DOHH2 (cell line): ENCODE results near the gene CCM2.

ENCODE experiments used
- EZH2phosphoT487 ChIP-seq: fragments of 200-600 bp; sonication (generic); IDR thresholded peaks from 2 replicates; pipeline ENCODE4 v1.6.1; 2017; ENCODE audit warnings: borderline replicate concordance, mild to moderate bottlenecking, antibody characterized with exemption, low read length, moderate library complexity, mixed read lengths
- TF ChIP-seq, protein P1 (sequence below): fragments of 200-600 bp; sonication (generic); IDR thresholded peaks from one replicate; pipeline ENCODE4 v1.5.1; 2014; ENCODE audit warnings: antibody characterized with exemption, mild to moderate bottlenecking, low read depth, low read length; ENCODE audit not compliant: poor library complexity, severe bottlenecking

GRCh38 chr7:45123913-45124710, 124.1 kb downstream of the CCM2 start:
- TF ChIP-seq, protein P1, sequence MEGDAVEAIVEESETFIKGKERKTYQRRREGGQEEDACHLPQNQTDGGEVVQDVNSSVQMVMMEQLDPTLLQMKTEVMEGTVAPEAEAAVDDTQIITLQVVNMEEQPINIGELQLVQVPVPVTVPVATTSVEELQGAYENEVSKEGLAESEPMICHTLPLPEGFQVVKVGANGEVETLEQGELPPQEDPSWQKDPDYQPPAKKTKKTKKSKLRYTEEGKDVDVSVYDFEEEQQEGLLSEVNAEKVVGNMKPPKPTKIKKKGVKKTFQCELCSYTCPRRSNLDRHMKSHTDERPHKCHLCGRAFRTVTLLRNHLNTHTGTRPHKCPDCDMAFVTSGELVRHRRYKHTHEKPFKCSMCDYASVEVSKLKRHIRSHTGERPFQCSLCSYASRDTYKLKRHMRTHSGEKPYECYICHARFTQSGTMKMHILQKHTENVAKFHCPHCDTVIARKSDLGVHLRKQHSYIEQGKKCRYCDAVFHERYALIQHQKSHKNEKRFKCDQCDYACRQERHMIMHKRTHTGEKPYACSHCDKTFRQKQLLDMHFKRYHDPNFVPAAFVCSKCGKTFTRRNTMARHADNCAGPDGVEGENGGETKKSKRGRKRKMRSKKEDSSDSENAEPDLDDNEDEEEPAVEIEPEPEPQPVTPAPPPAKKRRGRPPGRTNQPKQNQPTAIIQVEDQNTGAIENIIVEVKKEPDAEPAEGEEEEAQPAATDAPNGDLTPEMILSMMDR, result no peak
- TF ChIP-seq EZH2phosphoT487, result no peak
